ENCODE results near the gene OR2W1.

Gene OR2W1

GRCh38 chr6:29005183-29005885, 39.6 kb downstream of the OR2W1 start, which contains the start of gene ZNF311:
ZNF311 (minus strand) TSS chr6:29005315; CDS start chr6:29003954, 1,361 bp downstream.
- in situ Hi-C loops (cut with MboI; ENCODE audit: low sequenced_read_pairs) = no loop called here

- in situ Hi-C loops (cut with MboI; ENCODE audit: low sequenced_read_pairs) = no loop called here
Measured at GRCh38 chr6:28996844-28997510, 48.0 kb downstream of the OR2W1 start.

- in situ Hi-C loops (cut with MboI; ENCODE audit: low sequenced_read_pairs) = no loop called here
Measured at GRCh38 chr6:28995093-28995650, 49.8 kb downstream of the OR2W1 start.
